Activated T-helper 1 cell treated with Interleukin-2 at 50 U/mL for 16 hours (primary cell): Measurements from ENCODE around the gene KCNQ4.

Experiments used
- DNase-seq: peaks from one replicate; pipeline ENCODE4 v3.0.0-alpha.2; 2020; ENCODE audit warnings: low read depth

The KCNQ4 gene

GRCh38 chr1:40795811-40796586, 12.4 kb downstream of the KCNQ4 start:
- DNase-seq: no peak

GRCh38 chr1:40796939-40797667, 13.5 kb downstream of the KCNQ4 start:
- DNase-seq: no peak

GRCh38 chr1:40797668-40798010, 14.1 kb downstream of the KCNQ4 start:
- no peak for DNase-seq

- DNase-seq: no peak
Observed at GRCh38 chr1:40798366-40799281, 15.0 kb downstream of the KCNQ4 start.

- DNase-seq: no peak
Observed at GRCh38 chr1:40799351-40799867, 15.8 kb downstream of the KCNQ4 start.

- no peak for DNase-seq
Observed at GRCh38 chr1:40801742-40802077, 18.1 kb downstream of the KCNQ4 start.

- peak; percentile 79 for DNase-seq
Observed at GRCh38 chr1:40802078-40802741, 18.6 kb downstream of the KCNQ4 start.

- no peak for DNase-seq
Observed at GRCh38 chr1:40802742-40803113, 19.1 kb downstream of the KCNQ4 start.

- DNase-seq: no peak
Observed at GRCh38 chr1:40803447-40803846, 19.9 kb downstream of the KCNQ4 start.

- DNase-seq: no peak
Observed at GRCh38 chr1:40803902-40804301, 20.3 kb downstream of the KCNQ4 start.

- no peak for DNase-seq
Observed at GRCh38 chr1:40806240-40806639, 22.7 kb downstream of the KCNQ4 start.

GRCh38 chr1:40806731-40807695, 23.4 kb downstream of the KCNQ4 start:
- DNase-seq: no peak

GRCh38 chr1:40808002-40808401, 24.4 kb downstream of the KCNQ4 start:
- no peak for DNase-seq

- no peak for DNase-seq
Observed at GRCh38 chr1:40808444-40808843, 24.9 kb downstream of the KCNQ4 start.

- no peak for DNase-seq
Observed at GRCh38 chr1:40808909-40809308, 25.3 kb downstream of the KCNQ4 start.

GRCh38 chr1:40810927-40811326, 27.3 kb downstream of the KCNQ4 start:
- no peak for DNase-seq

GRCh38 chr1:40815420-40815819, 31.8 kb downstream of the KCNQ4 start:
- no peak for DNase-seq

GRCh38 chr1:40817791-40818263, 34.2 kb downstream of the KCNQ4 start:
- no peak for DNase-seq

GRCh38 chr1:40818264-40818961, 34.8 kb downstream of the KCNQ4 start:
- DNase-seq: peak; percentile 80

GRCh38 chr1:40819101-40819500, 35.5 kb downstream of the KCNQ4 start:
- no peak for DNase-seq
